IMR-90 (cell line): ENCODE results near the gene TRMT6. TPM values are rescaled to one million over a fixed set of nuclear protein-coding genes. Genes with fewer than 3 reads are reported as not detected.

ENCODE experiments used
- ATAC-seq: fragments of 200-7000 bp; cut with Tn5 transposase; 2 replicates; pipeline ENCODE4 v1.9.1; 2020; ENCODE audit warnings: low read depth, mild to moderate bottlenecking, moderate library complexity
- BruUV-seq: library from RNA; stranded (reverse); fragments of 400-500 nt; replicated peaks from 2 replicates; lab custom pipeline; 2021; lab: Mats Ljungman, UMichigan
- CTCF ChIA-PET: fragments of 300-600 bp; formaldehyde crosslinking; extraction: SDS; loops from one replicate; lab custom pipeline; 2021; ENCODE audit warnings: antibody characterized with exemption; lab: Yijun Ruan, JAX
- POLR2A ChIA-PET: fragments of 300-600 bp; sonication (Branson Sonifier 250); formaldehyde crosslinking; loops from one replicate; lab custom pipeline; 2022; ENCODE audit warnings: antibody characterized with exemption; ENCODE audit not compliant: unreplicated experiment; lab: Charles Lee
- DNase-seq: peaks from one replicate; pipeline ENCODE4 v3.0.0; 2013
- H2AFZ ChIP-seq: replicated peaks from 2 replicates; pipeline ENCODE3; 2013; ENCODE audit warnings: low read length, mild to moderate bottlenecking; ENCODE audit not compliant: poor library complexity
- H2AK5ac ChIP-seq: 2 replicates; pipeline ENCODE4 v1.6.1; 2013; ENCODE audit warnings: low read depth, low read length, inconsistent platforms
- H2AK9ac ChIP-seq: replicated peaks from 2 replicates; pipeline ENCODE3; 2013; ENCODE audit warnings: mild to moderate bottlenecking, low read depth, low read length, moderate library complexity; ENCODE audit not compliant: poor library complexity
- H2BK120ac ChIP-seq: 2 replicates; pipeline ENCODE4 v1.6.1; 2013; ENCODE audit warnings: low read depth, low read length, inconsistent platforms
- H2BK15ac ChIP-seq: 3 replicates; pipeline ENCODE4 v1.6.1; 2013; ENCODE audit warnings: low read depth, low read length, inconsistent platforms
- H2BK20ac ChIP-seq: 2 replicates; pipeline ENCODE4 v1.6.1; 2013; ENCODE audit warnings: low read depth, mild to moderate bottlenecking, inconsistent platforms, low read length, moderate library complexity
- H2BK5ac ChIP-seq: 2 replicates; pipeline ENCODE4 v1.6.1; 2013; ENCODE audit warnings: mild to moderate bottlenecking, low read depth, low read length, inconsistent platforms; ENCODE audit not compliant: poor library complexity, severe bottlenecking
- H3K14ac ChIP-seq: replicated peaks from 2 replicates; pipeline ENCODE4 v1.6.1; 2013; ENCODE audit warnings: low read depth, low read length, inconsistent platforms
- H3K18ac ChIP-seq: 2 replicates; pipeline ENCODE4 v1.6.1; 2013; ENCODE audit warnings: low read depth, low read length, control low read depth
- H3K23ac ChIP-seq: 2 replicates; pipeline ENCODE4 v1.6.1; 2013; ENCODE audit warnings: low read depth, low read length, inconsistent platforms
- H3K27ac ChIP-seq: 2 replicates; pipeline ENCODE4 v1.5.1; 2013; ENCODE audit warnings: mild to moderate bottlenecking, control low read depth, low read length; ENCODE audit not compliant: insufficient read depth
- H3K27me3 ChIP-seq: 2 replicates; pipeline ENCODE4 v1.6.1; 2013; ENCODE audit warnings: low read length; ENCODE audit not compliant: control insufficient read depth, insufficient read depth
- H3K36me3 ChIP-seq: 2 replicates; pipeline ENCODE4 v1.6.1; 2013; ENCODE audit warnings: low read length, mixed read lengths; ENCODE audit not compliant: control insufficient read depth, insufficient read depth
- H3K4ac ChIP-seq: 2 replicates; pipeline ENCODE4 v1.6.1; 2013; ENCODE audit warnings: low read depth, low read length, inconsistent platforms
- H3K4me1 ChIP-seq: 2 replicates; pipeline ENCODE4 v1.6.1; 2013; ENCODE audit warnings: low read length, mixed read lengths; ENCODE audit not compliant: control insufficient read depth, insufficient read depth
- H3K4me2 ChIP-seq: 2 replicates; pipeline ENCODE4 v1.6.1; 2013; ENCODE audit warnings: low read depth, mild to moderate bottlenecking, control low read depth, low read length, moderate library complexity
- H3K4me3 ChIP-seq: 2 replicates; pipeline ENCODE4 v1.5.1; 2013; ENCODE audit warnings: low read depth, mild to moderate bottlenecking, control low read depth, low read length, moderate library complexity; ENCODE audit not compliant: insufficient read depth
- H3K56ac ChIP-seq: 2 replicates; pipeline ENCODE4 v1.6.1; 2013; ENCODE audit warnings: low read length, inconsistent platforms; ENCODE audit not compliant: insufficient read depth; ENCODE audit errors: extremely low read depth
- H3K79me1 ChIP-seq, 2 experiments: 2 replicates each; pipeline ENCODE4 v1.6.1; 2013; ENCODE audit warnings: low read length in 2 of 2, inconsistent platforms in 1 of 2, low read depth in 1 of 2
- H3K9ac ChIP-seq: 2 replicates; pipeline ENCODE4 v1.6.1; 2013; ENCODE audit warnings: low read depth, low read length, control low read depth
- H3K9me1 ChIP-seq: 2 replicates; pipeline ENCODE4 v1.6.1; 2013; ENCODE audit warnings: low read length, inconsistent platforms; ENCODE audit not compliant: insufficient read depth
- H3K9me3 ChIP-seq: 2 replicates; pipeline ENCODE4 v1.6.1; 2013; ENCODE audit warnings: low read length; ENCODE audit not compliant: control insufficient read depth, insufficient read depth
- H4K20me1 ChIP-seq: 2 replicates; pipeline ENCODE4 v1.6.1; 2013; ENCODE audit warnings: low read length, inconsistent platforms; ENCODE audit not compliant: insufficient read depth
- H4K5ac ChIP-seq: 2 replicates; pipeline ENCODE4 v1.6.1; 2013; ENCODE audit warnings: mild to moderate bottlenecking, low read depth, low read length, control low read depth
- H4K8ac ChIP-seq, 2 experiments: 2 replicates each; pipeline ENCODE4 v1.6.1; 2013; ENCODE audit warnings: low read depth in 2 of 2, low read length in 2 of 2, control low read depth in 1 of 2, inconsistent platforms in 1 of 2
- H4K91ac ChIP-seq: 2 replicates; pipeline ENCODE4 v1.6.1; 2013; ENCODE audit warnings: low read depth, low read length, inconsistent platforms; ENCODE audit not compliant: insufficient read depth
- CEBPB ChIP-seq: IDR thresholded peaks from 2 replicates; pipeline ENCODE4 v1.6.1; 2012; ENCODE audit warnings: low read depth, low read length, improper control_type of control experiment
- CHD1 ChIP-seq: IDR thresholded peaks from 2 replicates; pipeline ENCODE4 v1.6.1; 2012; ENCODE audit warnings: low read depth, low read length, improper control_type of control experiment
- MAZ ChIP-seq: IDR thresholded peaks from 2 replicates; pipeline ENCODE4 v1.6.1; 2012; ENCODE audit warnings: low read depth, mild to moderate bottlenecking, low read length, improper control_type of control experiment, moderate library complexity, borderline replicate concordance
- MXI1 ChIP-seq: IDR thresholded peaks from 2 replicates; pipeline ENCODE4 v1.6.1; 2012; ENCODE audit warnings: low read depth, mild to moderate bottlenecking, low read length, moderate library complexity, borderline replicate concordance
- NFE2L2 ChIP-seq: fragments of 150-350 bp; IDR thresholded peaks from 2 replicates; pipeline ENCODE4 v1.6.1; 2016; ENCODE audit warnings: low read depth, mild to moderate bottlenecking, low read length
- POLR2A ChIP-seq: IDR thresholded peaks from 2 replicates; pipeline ENCODE4 v1.6.1; 2012; ENCODE audit warnings: mild to moderate bottlenecking, low read depth, low read length
- RFX5 ChIP-seq: IDR thresholded peaks from 2 replicates; pipeline ENCODE4 v1.8.0; 2012; ENCODE audit warnings: low read depth, mild to moderate bottlenecking, low read length, moderate library complexity
- SMC3 ChIP-seq: fragments of 150-350 bp; IDR thresholded peaks from 2 replicates; pipeline ENCODE4 v1.6.1; 2016; ENCODE audit warnings: low read depth, mild to moderate bottlenecking, antibody characterized with exemption, low read length, moderate library complexity
- WGBS, 2 experiments: methylation state at CpG; one replicate each; pipeline versions ENCODE4 v1.1.5 to v1.1.7; 2013; ENCODE audit warnings: missing lambda C conversion rate in 2 of 2; ENCODE audit not compliant: insufficient read length in 1 of 2; ENCODE audit errors: extremely low coverage in 2 of 2; 5-methylcytosine and 5-hydroxymethylcytosine counted together
- dilution Hi-C: fragments of 300-500 bp; cut with HindIII; formaldehyde crosslinking; loops from one replicate; pipeline ENCODE4 v1.14.3; 2018; ENCODE audit warnings: low sequenced_read_pairs; ENCODE audit not compliant: unreplicated experiment
- in situ Hi-C: fragments of 300-500 bp; cut with MboI; formaldehyde crosslinking; loops from 3 replicates; pipeline ENCODE4 v1.14.3; 2019; ENCODE audit warnings: low sequenced_read_pairs, inconsistent platforms, mixed read lengths
- intact Hi-C: fragments of 100-400 bp; cut with micrococcal nuclease; formaldehyde crosslinking; loops from 2 replicates; pipeline ENCODE4 v1.10.0; 2022
- polyA plus RNA-seq, 3 experiments: library from polyadenylated mRNA; depleted of rRNA; stranded (reverse); fragments of >200 nt; gene quantifications; 2 replicates each; pipeline ENCODE4 v1.2.3, GENCODE V29; 2012; ENCODE audit warnings: low replicate concordance in 1 of 3
- total RNA-seq: library from RNA; depleted of rRNA; stranded (reverse); fragments of >200 nt; gene quantifications from 2 replicates; pipeline ENCODE4 v1.2.3, GENCODE V29; 2012
- TF ChIP-seq, protein P1 (sequence below): fragments of 150-350 bp; IDR thresholded peaks from 2 replicates; pipeline ENCODE4 v1.6.1; 2016; ENCODE audit warnings: low read depth, mild to moderate bottlenecking, low read length, moderate library complexity, borderline replicate concordance

TRMT6 gene
- total and polyA plus RNA-seq, 2 of the 4 experiments (the other 2 are of a cell fraction): 7.2 to 8.0 TPM

DNA sequence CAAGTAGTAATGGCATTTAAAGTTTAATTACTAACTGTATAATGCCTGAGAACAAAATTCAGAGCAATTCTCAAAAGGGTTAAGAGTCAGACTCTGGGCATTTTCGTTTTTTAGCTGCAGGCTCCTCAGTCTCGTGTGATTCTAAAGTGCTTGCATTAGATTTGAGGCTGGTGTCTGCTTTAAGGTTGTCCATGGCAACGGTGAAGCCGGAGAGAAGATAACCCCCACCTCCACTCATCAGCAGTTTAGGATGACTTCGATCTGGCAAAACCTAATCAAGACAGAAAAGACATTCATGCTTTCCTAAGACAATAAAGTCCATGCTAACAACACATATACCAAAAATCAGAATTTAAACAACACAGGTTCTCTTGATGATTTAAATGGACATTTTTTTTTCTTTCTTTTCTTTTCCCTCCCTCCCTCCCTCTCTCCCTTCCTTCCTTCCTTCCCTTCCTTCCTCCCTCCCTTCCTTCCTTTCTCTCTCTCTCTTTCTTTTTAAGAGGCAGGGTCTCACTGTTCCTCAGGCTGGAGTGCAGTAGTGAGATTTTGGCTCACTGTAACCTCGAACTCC is 11.8 kb downstream of the TRMT6 start:
- in situ Hi-C loops (no loop called here), dilution Hi-C loops (no loop called here), intact Hi-C loops (no loop called here)
- H3K4me1 ChIP-seq: no peaks in the 10 kb centered on the region
- CTCF ChIA-PET: no interaction called here
- peaks cover 29% of the 10 kb centered on the region for H3K36me3 ChIP-seq
- H2BK120ac ChIP-seq: no peak overlapping the region
- H3K27ac ChIP-seq: no peak overlapping the region
- no peak overlapping the region for H3K9ac ChIP-seq
- H4K5ac ChIP-seq: no peak overlapping the region
- WGBS, 2 experiments: 80% methylated on average over 1 of the region's 6 CpGs; no CpG with 5 or more reads in 1 of the 2 experiments
- H3K4me2 ChIP-seq: no peak overlapping the region
- H2AK5ac ChIP-seq: no peak overlapping the region
- H3K23ac ChIP-seq: no peak overlapping the region
- no peak overlapping the region for H2BK15ac ChIP-seq
- no peaks in the 10 kb centered on the region for H3K9me1 ChIP-seq
- H3K4ac ChIP-seq: no peak overlapping the region
- BruUV-seq: no TSS peak
- H3K27me3 ChIP-seq: no peaks in the 10 kb centered on the region; the same call in 1 of the 2 replicates
- POLR2A ChIA-PET: no interaction called here
- H4K8ac ChIP-seq: no peak overlapping the region
- H2BK20ac ChIP-seq: no peak overlapping the region
- ATAC-seq (no peak), DNase-seq (no peak)
- H2BK5ac ChIP-seq: no peak overlapping the region
- H4K91ac ChIP-seq: no peak overlapping the region
- no peak overlapping the region for H2AK9ac ChIP-seq
- TF ChIP-seq MAZ (no peak), RFX5 (no peak), NFE2L2 (no peak), MXI1 (no peak), CHD1 (no peak), CEBPB (no peak), POLR2A (no peak), SMC3 (no peak)
- TF ChIP-seq, protein P1, sequence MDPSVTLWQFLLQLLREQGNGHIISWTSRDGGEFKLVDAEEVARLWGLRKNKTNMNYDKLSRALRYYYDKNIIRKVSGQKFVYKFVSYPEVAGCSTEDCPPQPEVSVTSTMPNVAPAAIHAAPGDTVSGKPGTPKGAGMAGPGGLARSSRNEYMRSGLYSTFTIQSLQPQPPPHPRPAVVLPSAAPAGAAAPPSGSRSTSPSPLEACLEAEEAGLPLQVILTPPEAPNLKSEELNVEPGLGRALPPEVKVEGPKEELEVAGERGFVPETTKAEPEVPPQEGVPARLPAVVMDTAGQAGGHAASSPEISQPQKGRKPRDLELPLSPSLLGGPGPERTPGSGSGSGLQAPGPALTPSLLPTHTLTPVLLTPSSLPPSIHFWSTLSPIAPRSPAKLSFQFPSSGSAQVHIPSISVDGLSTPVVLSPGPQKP: no peak
- no peak overlapping the region for H3K14ac ChIP-seq
- no peak overlapping the region for H2AFZ ChIP-seq
- no peak overlapping the region for H3K56ac ChIP-seq
- H3K18ac ChIP-seq: no peak overlapping the region
- H3K79me1 ChIP-seq: no peaks in the 10 kb centered on the region; a peak in 1 of 4 replicates
- no peaks in the 10 kb centered on the region for H3K9me3 ChIP-seq
- no peaks in the 10 kb centered on the region for H4K20me1 ChIP-seq
- no peak overlapping the region for H3K4me3 ChIP-seq
